A673 (cell line): ENCODE measurements around the gene IMPG1. TPM values are rescaled to one million over a fixed set of nuclear protein-coding genes. Genes with fewer than 3 reads are reported as not detected.

ENCODE experiments used
- BruUV-seq: library from RNA; stranded (reverse); fragments of 400-500 nt; replicated peaks from 2 replicates; lab custom pipeline; 2021; lab: Mats Ljungman, UMichigan
- CTCF ChIA-PET: fragments of 300-600 bp; sonication (Branson Sonifier 250); formaldehyde crosslinking; loops from one replicate; lab custom pipeline; 2022; ENCODE audit warnings: antibody characterized with exemption; lab: Charles Lee
- POLR2A ChIA-PET: fragments of 300-600 bp; sonication (Branson Sonifier 250); formaldehyde crosslinking; loops from one replicate; lab custom pipeline; 2022; ENCODE audit warnings: antibody characterized with exemption; ENCODE audit not compliant: low non-redundant PET; lab: Charles Lee
- DNase-seq: peaks from one replicate; pipeline ENCODE4 v3.0.0-alpha.2; 2015; ENCODE audit warnings: low spot score
- H3K27ac ChIP-seq: fragments of 200-600 bp; sonication (generic); 2 replicates; pipeline ENCODE4 v1.5.1; 2016; ENCODE audit warnings: mixed run types, low read depth, mild to moderate bottlenecking, mixed read lengths, antibody characterized with exemption, low read length; ENCODE audit not compliant: poor library complexity, severe bottlenecking
- H3K27me3 ChIP-seq: fragments of 200-600 bp; sonication (generic); replicated peaks from 2 replicates; pipeline ENCODE4 v1.6.1; 2017; ENCODE audit warnings: mixed run types, low read depth, mild to moderate bottlenecking, mixed read lengths, antibody characterized with exemption, low read length; ENCODE audit not compliant: insufficient read depth, poor library complexity
- H3K36me3 ChIP-seq: fragments of 200-600 bp; sonication (generic); 2 replicates; pipeline ENCODE4 v1.6.1; 2016; ENCODE audit warnings: mixed run types, mild to moderate bottlenecking, mixed read lengths, antibody characterized with exemption, low read length; ENCODE audit not compliant: insufficient read depth, poor library complexity, severe bottlenecking
- H3K4me1 ChIP-seq: fragments of 200-600 bp; sonication (generic); 2 replicates; pipeline ENCODE4 v1.6.1; 2017; ENCODE audit warnings: mixed run types, mild to moderate bottlenecking, mixed read lengths, antibody characterized with exemption, low read length; ENCODE audit not compliant: insufficient read depth, poor library complexity, severe bottlenecking
- H3K4me3 ChIP-seq: fragments of 200-600 bp; sonication (generic); 2 replicates; pipeline ENCODE4 v1.5.1; 2016; ENCODE audit warnings: low read depth, mixed run types, mild to moderate bottlenecking, mixed read lengths, low read length; ENCODE audit not compliant: poor library complexity, severe bottlenecking
- H3K9me3 ChIP-seq: fragments of 200-600 bp; sonication (generic); 2 replicates; pipeline ENCODE4 v1.6.1; 2016; ENCODE audit warnings: mixed run types, low read depth, mild to moderate bottlenecking, mixed read lengths, antibody characterized with exemption, low read length; ENCODE audit not compliant: poor library complexity, severe bottlenecking
- CTCF ChIP-seq: fragments of 300-800, 200-600 bp; sonication (generic); conservative IDR thresholded peaks from 2 replicates; pipeline ENCODE4 v1.5.1; 2017; ENCODE audit warnings: low read depth, mild to moderate bottlenecking, antibody characterized with exemption, low read length, moderate library complexity, mixed read lengths
- EZH2 ChIP-seq: fragments of 200-600 bp; sonication (generic); IDR thresholded peaks from 2 replicates; pipeline ENCODE4 v1.6.1; 2017; ENCODE audit warnings: borderline replicate concordance, low read depth, mild to moderate bottlenecking, mixed read lengths, antibody characterized with exemption, low read length; ENCODE audit not compliant: poor library complexity, severe bottlenecking
- intact Hi-C: fragments of 100-400 bp; cut with micrococcal nuclease; formaldehyde crosslinking; loops from one replicate; pipeline ENCODE4 v1.10.0; 2022; ENCODE audit not compliant: unreplicated experiment
- total RNA-seq: library from RNA; stranded (reverse); gene quantifications from 2 replicates; pipeline ENCODE4 v1.2.3, GENCODE V29; 2021

The IMPG1 gene
- total RNA-seq, 1 experiment from 2014 or later: not detected

DNA sequence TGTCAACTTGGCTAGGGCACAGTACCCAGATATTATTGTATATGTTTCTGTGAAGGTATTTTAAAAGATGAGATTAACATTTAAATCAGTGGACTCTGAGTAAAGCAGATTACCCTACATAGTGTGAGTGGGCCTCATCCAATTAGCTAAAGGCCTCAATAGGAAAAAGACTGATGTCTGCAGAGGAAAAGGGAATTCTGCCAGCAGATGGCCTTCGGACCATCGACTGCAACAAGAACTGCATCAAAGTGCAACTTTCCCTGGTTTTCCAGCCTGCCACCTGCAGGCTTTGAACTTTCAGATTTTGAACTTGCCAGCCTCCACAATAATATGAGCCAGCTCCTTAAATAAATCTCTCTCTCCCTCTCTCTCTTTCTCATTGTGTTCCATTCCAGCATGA, 80.5 kb downstream of the IMPG1 start:
- no peak for TF ChIP-seq EZH2
- TF ChIP-seq CTCF: no peak
- intact Hi-C loops: no loop called here
- H3K9me3 ChIP-seq: no peaks in the 10 kb centered on the region
- CTCF ChIA-PET: no interaction called here
- H3K27ac ChIP-seq: no peak overlapping the region
- BruUV-seq: no TSS peak
- POLR2A ChIA-PET: no interaction called here
- H3K27me3 ChIP-seq: no peaks in the 10 kb centered on the region
- no peaks in the 10 kb centered on the region for H3K4me1 ChIP-seq
- H3K36me3 ChIP-seq: no peaks in the 10 kb centered on the region
- no peak for DNase-seq
- no peak overlapping the region for H3K4me3 ChIP-seq

- intact Hi-C loops: no loop called here
- H3K27ac ChIP-seq: no peak overlapping the region
- H3K36me3 ChIP-seq: no peaks in the 10 kb centered on the region
- no peak for DNase-seq
- POLR2A ChIA-PET: no interaction called here
- no peaks in the 10 kb centered on the region for H3K4me1 ChIP-seq
- no TSS peak for BruUV-seq
- TF ChIP-seq CTCF (no peak), EZH2 (no peak)
- no peaks in the 10 kb centered on the region for H3K9me3 ChIP-seq
- CTCF ChIA-PET: no interaction called here
- no peak overlapping the region for H3K4me3 ChIP-seq
- H3K27me3 ChIP-seq: no peaks in the 10 kb centered on the region
These were observed 85.5 kb downstream of the IMPG1 start for GRCh38 chr6:75986935-75987334.

DNA sequence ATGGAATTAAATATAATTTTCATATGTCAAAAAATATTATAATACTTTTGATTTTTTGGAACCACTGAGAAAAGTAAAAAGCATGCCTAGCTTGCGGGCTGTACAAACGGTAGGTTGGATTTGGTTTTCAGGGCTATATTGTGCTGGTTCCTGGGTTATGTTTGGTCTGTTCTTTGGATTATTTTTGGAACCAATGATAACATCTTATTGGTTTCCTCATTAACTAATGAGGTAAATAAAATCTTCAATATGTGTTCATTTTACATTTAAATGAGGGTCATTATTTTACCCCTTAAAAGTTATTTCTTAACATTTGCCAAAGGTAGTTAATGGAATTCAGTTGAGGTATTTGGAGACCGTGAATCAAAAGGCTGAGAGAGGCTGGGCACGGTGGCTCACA, 96.6 kb downstream of the IMPG1 start:
- H3K27me3 ChIP-seq: peaks cover 3% of the 10 kb centered on the region
- H3K9me3 ChIP-seq: no peaks in the 10 kb centered on the region
- POLR2A ChIA-PET: no interaction called here
- CTCF ChIA-PET: no interaction called here
- no peaks in the 10 kb centered on the region for H3K36me3 ChIP-seq
- H3K27ac ChIP-seq: no peak overlapping the region
- TF ChIP-seq EZH2 (no peak), CTCF (no peak)
- DNase-seq: no peak
- no TSS peak for BruUV-seq
- intact Hi-C loops: no loop called here
- H3K4me1 ChIP-seq: no peaks in the 10 kb centered on the region
- no peak overlapping the region for H3K4me3 ChIP-seq
